Right lobe of liver (tissue), 4 donors: ENCODE measurements around the gene ITGA11.

Source experiments
- POLR2A ChIP-seq: fragments of 450-650 bp; IDR thresholded peaks from one replicate; pipeline ENCODE4 v1.6.1; 2017; ENCODE audit warnings: antibody characterized with exemption, mild to moderate bottlenecking
- TF ChIP-seq, protein P1 (sequence below), 4 donors: fragments of 200-600 bp in 3 of 4; fragments of 450-650 bp in 1 of 4; IDR thresholded peaks; one replicate each; pipeline versions ENCODE4 v1.5.1 to v1.8.0; 2016 to 2022; ENCODE audit warnings: antibody characterized with exemption in 4 of 4, mild to moderate bottlenecking in 2 of 4
- donor health status: DM: no; HTN: no; CAD: no.
- donor health status: DM: no; HTN: no; CAD: no.
- donor health status: DM: no; HTN: yes; CAD: no.

DNA sequence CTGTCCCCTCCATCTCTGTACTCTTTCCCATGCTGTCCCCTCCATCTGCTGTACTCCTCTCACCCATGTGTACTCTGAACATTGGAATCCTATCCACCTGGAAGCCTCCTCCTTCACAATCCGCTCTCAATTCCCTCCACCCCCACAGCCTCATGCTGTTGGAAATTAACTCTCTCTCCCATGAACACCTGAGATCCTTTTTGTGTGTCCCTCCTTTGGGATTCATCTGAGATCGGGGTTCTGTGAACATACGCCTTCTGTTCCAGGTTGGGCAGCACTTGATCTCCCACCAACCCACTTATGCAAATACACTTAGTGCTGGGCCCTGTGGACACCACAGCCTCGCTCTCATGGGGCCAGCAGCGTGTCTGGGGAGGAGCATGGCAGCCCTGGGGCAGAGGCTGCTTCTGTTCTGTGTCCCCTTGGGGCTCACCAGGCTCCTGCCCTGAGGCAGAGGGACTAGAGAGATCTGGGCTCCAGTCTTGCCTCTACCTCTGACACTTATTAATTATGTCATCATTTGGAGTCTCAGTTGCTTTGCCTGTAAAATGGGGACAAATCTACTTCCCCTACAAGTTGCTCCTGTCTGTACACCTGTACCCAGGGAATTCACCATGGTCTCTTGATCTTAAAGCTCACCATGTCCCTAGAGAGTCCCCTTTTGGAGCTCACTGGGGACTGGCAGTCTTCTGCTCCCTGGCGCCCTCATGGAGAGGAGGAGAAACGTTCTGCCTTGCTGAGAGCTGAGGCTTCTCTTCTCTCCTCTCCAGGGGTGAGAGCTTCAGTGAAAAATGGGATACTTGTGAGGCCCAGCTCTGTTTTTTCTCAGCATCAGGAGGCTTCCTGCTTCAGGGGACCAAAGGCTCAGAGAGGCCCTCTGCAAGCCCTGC is 42.7 kb downstream of the ITGA11 start:
- no peak for TF ChIP-seq POLR2A
- TF ChIP-seq, protein P1, sequence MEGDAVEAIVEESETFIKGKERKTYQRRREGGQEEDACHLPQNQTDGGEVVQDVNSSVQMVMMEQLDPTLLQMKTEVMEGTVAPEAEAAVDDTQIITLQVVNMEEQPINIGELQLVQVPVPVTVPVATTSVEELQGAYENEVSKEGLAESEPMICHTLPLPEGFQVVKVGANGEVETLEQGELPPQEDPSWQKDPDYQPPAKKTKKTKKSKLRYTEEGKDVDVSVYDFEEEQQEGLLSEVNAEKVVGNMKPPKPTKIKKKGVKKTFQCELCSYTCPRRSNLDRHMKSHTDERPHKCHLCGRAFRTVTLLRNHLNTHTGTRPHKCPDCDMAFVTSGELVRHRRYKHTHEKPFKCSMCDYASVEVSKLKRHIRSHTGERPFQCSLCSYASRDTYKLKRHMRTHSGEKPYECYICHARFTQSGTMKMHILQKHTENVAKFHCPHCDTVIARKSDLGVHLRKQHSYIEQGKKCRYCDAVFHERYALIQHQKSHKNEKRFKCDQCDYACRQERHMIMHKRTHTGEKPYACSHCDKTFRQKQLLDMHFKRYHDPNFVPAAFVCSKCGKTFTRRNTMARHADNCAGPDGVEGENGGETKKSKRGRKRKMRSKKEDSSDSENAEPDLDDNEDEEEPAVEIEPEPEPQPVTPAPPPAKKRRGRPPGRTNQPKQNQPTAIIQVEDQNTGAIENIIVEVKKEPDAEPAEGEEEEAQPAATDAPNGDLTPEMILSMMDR (IDR thresholded peaks at IDR 0.05): no peak
